HFFc6 (cell line): ENCODE measurements around the gene DAP3. TPM values are rescaled to one million over a fixed set of nuclear protein-coding genes. Genes with fewer than 3 reads are reported as not detected.

Experiments used
- DNase-seq: peaks from one replicate; pipeline ENCODE4 v3.0.0-alpha.2; 2018
- H3K27ac Mint-ChIP-seq: 2 replicates; pipeline ENCODE4 v1.8.0; 2020; ENCODE audit warnings: mild to moderate bottlenecking, mixed read lengths
- H3K27me3 Mint-ChIP-seq: 2 replicates; pipeline ENCODE4 v1.8.0; 2021; ENCODE audit warnings: mild to moderate bottlenecking, moderate library complexity, mixed read lengths; ENCODE audit not compliant: insufficient read depth
- H3K36me3 Mint-ChIP-seq: 2 replicates; pipeline ENCODE4 v1.8.0; 2021; ENCODE audit warnings: low read depth, mixed read lengths
- H3K4me1 Mint-ChIP-seq: 2 replicates; pipeline ENCODE4 v1.8.0; 2020; ENCODE audit warnings: low read depth, mixed read lengths
- H3K4me3 Mint-ChIP-seq: 2 replicates; pipeline ENCODE4 v1.8.0; 2020; ENCODE audit warnings: mild to moderate bottlenecking, moderate library complexity, mixed read lengths
- H3K9me3 Mint-ChIP-seq: 2 replicates; pipeline ENCODE4 v1.8.0; 2020; ENCODE audit warnings: mild to moderate bottlenecking, mixed read lengths
- CTCF ChIP-seq: fragments of 200-600 bp; sonication (generic); IDR thresholded peaks from 2 replicates; pipeline ENCODE4 v1.5.0; 2021; ENCODE audit warnings: antibody characterized with exemption, mild to moderate bottlenecking
- total RNA-seq, 6 experiments: library from RNA; stranded (reverse); fragmentation: NEBNext Ultra II Directional; extraction: Animal tissue kit (Norgen Biotek cat#: 25700); gene quantifications; 2 replicates in 1 of 6; 3 replicates in 5 of 6; pipeline ENCODE4 v1.2.3, GENCODE V29; 2021

DAP3 gene
- total RNA-seq, 6 experiments from 2014 or later, result 100 to 110 (median 104) TPM

- Mint-ChIP-seq H3K9me3 (no peaks in the 10 kb centered on the region), H3K4me3 (no peak overlapping the region), H3K4me1 (peaks cover 5% of the 10 kb centered on the region; the same call in 1 of the 2 replicates), H3K27me3 (no peaks in the 10 kb centered on the region; the same call in 1 of the 2 replicates), H3K36me3 (peaks cover 36% of the 10 kb centered on the region), H3K27ac (no peak overlapping the region)
- TF ChIP-seq CTCF, result no peak
- DNase-seq, result no peak
Observed at GRCh38 chr1:155773221-155773620, 84.3 kb downstream of the DAP3 start.

GRCh38 chr1:155776414-155776813 is 87.5 kb downstream of the DAP3 start:
- Mint-ChIP-seq H3K4me3 (no peak overlapping the region), H3K27me3 (no peaks in the 10 kb centered on the region; the same call in 1 of the 2 replicates), H3K36me3 (peaks cover 34% of the 10 kb centered on the region), H3K9me3 (no peaks in the 10 kb centered on the region), H3K4me1 (peaks cover 5% of the 10 kb centered on the region; the same call in 1 of the 2 replicates), H3K27ac (peak overlapping the region; percentile 7)
- no peak for TF ChIP-seq CTCF
- no peak for DNase-seq

GRCh38 chr1:155777582-155777981 is 88.7 kb downstream of the DAP3 start:
- no peak overlapping the region for H3K4me3 Mint-ChIP-seq
- H3K36me3 Mint-ChIP-seq, result peaks cover 37% of the 10 kb centered on the region

More at GRCh38 chr1:155777582-155777981, 88.7 kb downstream of the DAP3 start:
- peaks cover 5% of the 10 kb centered on the region; the same call in 1 of the 2 replicates for H3K4me1 Mint-ChIP-seq
- no peak for TF ChIP-seq CTCF
- no peak for DNase-seq
- no peaks in the 10 kb centered on the region; the same call in 1 of the 2 replicates for H3K27me3 Mint-ChIP-seq
- no peaks in the 10 kb centered on the region for H3K9me3 Mint-ChIP-seq
- no peak overlapping the region for H3K27ac Mint-ChIP-seq

Other genes with a start within 250 kb of the DAP3 start
- gene ASH1L, start 126.3 kb upstream of the DAP3 start, total RNA-seq, result 10 to 100 TPM; 25.7 to 32.5 (median 26.7) TPM
- gene MSTO1, start 78.9 kb upstream of the DAP3 start, total RNA-seq, result 10 to 100 TPM; 34.8 to 40.5 (median 37.5) TPM
- 10 to 100 TPM; 39.6 to 50.7 (median 42.0) TPM for gene YY1AP1, start 317 bp upstream of the DAP3 start, total RNA-seq
- 10 to 100 TPM; 24.2 to 31.3 (median 28.6) TPM for gene GON4L, start 168.1 kb downstream of the DAP3 start, total RNA-seq
- gene SYT11, start 170.5 kb downstream of the DAP3 start, total RNA-seq, result 10 to 100 TPM; 38.9 to 56.0 (median 48.8) TPM
- 10 to 100 TPM; 26.1 to 35.4 (median 32.1) TPM for gene RIT1, start 222.3 kb downstream of the DAP3 start, total RNA-seq
- gene KHDC4, start 245.3 kb downstream of the DAP3 start, total RNA-seq, result 10 to 100 TPM; 22.6 to 26.1 (median 23.5) TPM